ENCODE results near the gene TMUB2.
"Not testable (repeated sequence)": the region's sequence is repeated elsewhere in the genome, so short reads cannot be mapped to it uniquely, and the experiment has no call there.

Gene TMUB2

GRCh38 chr17:44236444-44236991 is 49.7 kb downstream of the TMUB2 start:
- Histone ChIP-seq H3K27ac (no peak overlapping the region), H3K4me2 (ENCODE audit: low read length) (no peak overlapping the region), H3K9me3 (ENCODE audit: control insufficient read depth, low read length) (no peaks in the 10 kb centered on the region), H3K79me2 (no peaks in the 10 kb centered on the region), H3K36me3 (ENCODE audit: control insufficient read depth, insufficient read depth, low read length) (no peaks in the 10 kb centered on the region), H3K4me1 (peaks cover 8% of the 10 kb centered on the region), H3K27me3 (ENCODE audit: control insufficient read depth, insufficient read depth, low read length) (no peaks in the 10 kb centered on the region), H3K9ac (no peak overlapping the region), H2AFZ (no peak overlapping the region), H3K4me3 (ENCODE audit: low read depth, low read length) (no peak overlapping the region)
- no peak for TF ChIP-seq CTCF (IDR thresholded peaks at IDR 0.05)

- H3K27me3 ChIP-seq (ENCODE audit: control insufficient read depth, insufficient read depth, low read length); H3K9me3 ChIP-seq (ENCODE audit: control insufficient read depth, low read length); H3K4me2 ChIP-seq (ENCODE audit: low read length); H3K27ac ChIP-seq; H3K9ac ChIP-seq; H3K4me1 ChIP-seq; H3K79me2 ChIP-seq; H3K4me3 ChIP-seq (ENCODE audit: low read depth, low read length); H3K36me3 ChIP-seq (ENCODE audit: control insufficient read depth, insufficient read depth, low read length); H2AFZ ChIP-seq: not testable (repeated sequence)
These were observed 51.1 kb downstream of the TMUB2 start for GRCh38 chr17:44237886-44238285.

- Histone ChIP-seq H3K9me3 (ENCODE audit: control insufficient read depth, low read length) (no peaks in the 10 kb centered on the region), H3K9ac (no peak overlapping the region), H3K27ac (no peak overlapping the region), H3K4me1 (no peaks in the 10 kb centered on the region), H3K79me2 (no peaks in the 10 kb centered on the region), H3K4me3 (ENCODE audit: low read depth, low read length) (no peak overlapping the region), H3K27me3 (ENCODE audit: control insufficient read depth, insufficient read depth, low read length) (no peaks in the 10 kb centered on the region), H3K4me2 (ENCODE audit: low read length) (no peak overlapping the region), H2AFZ (no peak overlapping the region), H3K36me3 (ENCODE audit: control insufficient read depth, insufficient read depth, low read length) (no peaks in the 10 kb centered on the region)
- no peak for TF ChIP-seq CTCF (IDR thresholded peaks at IDR 0.05)
These were observed 54.4 kb downstream of the TMUB2 start for GRCh38 chr17:44241106-44241624.

All from parathyroid adenoma (tissue), 2 donors.